B cell (primary cell): ENCODE measurements around the gene ZDHHC1.

Source experiments
- EZH2 ChIP-seq: IDR thresholded peaks from 2 replicates; pipeline ENCODE4 v1.6.1; 2012; ENCODE audit warnings: borderline replicate concordance, low read depth, mild to moderate bottlenecking, moderate library complexity, low read length; ENCODE audit not compliant: insufficient read depth, poor library complexity, severe bottlenecking
- TF ChIP-seq, protein P1 (sequence below): fragments of 200-600 bp; IDR thresholded peaks from one replicate; pipeline ENCODE4 v1.8.0; 2022; ENCODE audit warnings: antibody characterized with exemption, mild to moderate bottlenecking

DNA sequence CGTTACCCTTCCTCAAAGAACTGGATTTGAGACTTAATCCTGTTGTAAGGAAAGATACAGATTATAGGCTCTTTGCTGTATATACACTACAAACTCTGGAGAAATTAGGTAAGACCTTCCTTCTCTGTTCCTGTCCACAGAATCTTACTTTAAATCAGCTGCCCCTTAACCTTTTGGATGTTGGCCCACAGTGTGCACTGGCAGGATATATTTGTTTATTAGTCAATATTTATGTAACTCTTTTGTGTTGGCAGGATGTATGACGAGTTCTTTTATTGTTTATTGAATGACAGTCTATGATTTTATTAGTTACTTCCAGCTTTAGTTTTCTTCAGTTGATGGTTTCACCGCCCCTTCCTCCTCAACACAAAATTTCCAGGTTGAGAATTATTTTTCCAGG, 69.9 kb downstream of the ZDHHC1 start:
- TF ChIP-seq EZH2: no peak
- TF ChIP-seq, protein P1, sequence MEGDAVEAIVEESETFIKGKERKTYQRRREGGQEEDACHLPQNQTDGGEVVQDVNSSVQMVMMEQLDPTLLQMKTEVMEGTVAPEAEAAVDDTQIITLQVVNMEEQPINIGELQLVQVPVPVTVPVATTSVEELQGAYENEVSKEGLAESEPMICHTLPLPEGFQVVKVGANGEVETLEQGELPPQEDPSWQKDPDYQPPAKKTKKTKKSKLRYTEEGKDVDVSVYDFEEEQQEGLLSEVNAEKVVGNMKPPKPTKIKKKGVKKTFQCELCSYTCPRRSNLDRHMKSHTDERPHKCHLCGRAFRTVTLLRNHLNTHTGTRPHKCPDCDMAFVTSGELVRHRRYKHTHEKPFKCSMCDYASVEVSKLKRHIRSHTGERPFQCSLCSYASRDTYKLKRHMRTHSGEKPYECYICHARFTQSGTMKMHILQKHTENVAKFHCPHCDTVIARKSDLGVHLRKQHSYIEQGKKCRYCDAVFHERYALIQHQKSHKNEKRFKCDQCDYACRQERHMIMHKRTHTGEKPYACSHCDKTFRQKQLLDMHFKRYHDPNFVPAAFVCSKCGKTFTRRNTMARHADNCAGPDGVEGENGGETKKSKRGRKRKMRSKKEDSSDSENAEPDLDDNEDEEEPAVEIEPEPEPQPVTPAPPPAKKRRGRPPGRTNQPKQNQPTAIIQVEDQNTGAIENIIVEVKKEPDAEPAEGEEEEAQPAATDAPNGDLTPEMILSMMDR: no peak
